ENCODE results near the gene DNAH17. TPM values are rescaled to one million over a fixed set of nuclear protein-coding genes. Genes with fewer than 3 reads are reported as not detected.

The DNAH17 gene
- total RNA-seq, 2 donors from 2014 or later = 0.04 TPM; not detected in 1

DNA sequence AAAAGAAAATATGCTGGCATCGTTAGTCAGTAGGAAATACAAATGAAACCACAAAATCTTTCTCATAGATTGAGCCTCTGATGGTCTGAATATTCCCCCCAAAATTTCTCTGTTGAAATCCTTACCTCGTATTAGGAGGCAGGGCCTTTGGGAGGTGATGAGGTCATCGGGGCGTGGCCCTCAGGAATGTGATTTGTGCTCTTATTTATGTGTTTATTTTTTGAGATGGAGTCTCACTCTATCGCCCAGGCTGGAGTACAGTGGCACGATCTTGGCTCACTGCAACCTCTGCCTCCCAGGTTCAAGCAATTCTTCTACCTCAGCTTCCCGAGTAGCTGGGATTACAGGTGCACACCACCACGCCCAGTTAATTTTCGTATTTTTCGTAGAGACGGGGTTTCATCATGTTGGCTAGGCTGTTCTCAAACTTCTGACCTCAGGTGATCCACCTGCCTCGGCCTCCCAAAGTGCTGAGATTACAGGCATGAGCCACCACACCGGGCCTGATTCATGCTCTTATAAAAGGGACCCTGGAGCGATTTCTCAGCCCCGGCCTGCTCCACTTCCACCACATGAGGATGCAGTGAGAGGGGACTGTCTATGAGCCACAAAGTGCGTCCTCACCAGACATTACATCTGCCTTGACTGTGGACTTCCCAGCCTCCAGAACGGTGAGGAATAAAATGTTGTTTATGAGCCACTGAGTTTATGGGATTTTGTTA, 53.1 kb downstream of the DNAH17 start:
- H3K9me3 ChIP-seq = no peaks in the 10 kb centered on the region
- no peak overlapping the region for H3K4me3 ChIP-seq
- TF ChIP-seq, protein P1, sequence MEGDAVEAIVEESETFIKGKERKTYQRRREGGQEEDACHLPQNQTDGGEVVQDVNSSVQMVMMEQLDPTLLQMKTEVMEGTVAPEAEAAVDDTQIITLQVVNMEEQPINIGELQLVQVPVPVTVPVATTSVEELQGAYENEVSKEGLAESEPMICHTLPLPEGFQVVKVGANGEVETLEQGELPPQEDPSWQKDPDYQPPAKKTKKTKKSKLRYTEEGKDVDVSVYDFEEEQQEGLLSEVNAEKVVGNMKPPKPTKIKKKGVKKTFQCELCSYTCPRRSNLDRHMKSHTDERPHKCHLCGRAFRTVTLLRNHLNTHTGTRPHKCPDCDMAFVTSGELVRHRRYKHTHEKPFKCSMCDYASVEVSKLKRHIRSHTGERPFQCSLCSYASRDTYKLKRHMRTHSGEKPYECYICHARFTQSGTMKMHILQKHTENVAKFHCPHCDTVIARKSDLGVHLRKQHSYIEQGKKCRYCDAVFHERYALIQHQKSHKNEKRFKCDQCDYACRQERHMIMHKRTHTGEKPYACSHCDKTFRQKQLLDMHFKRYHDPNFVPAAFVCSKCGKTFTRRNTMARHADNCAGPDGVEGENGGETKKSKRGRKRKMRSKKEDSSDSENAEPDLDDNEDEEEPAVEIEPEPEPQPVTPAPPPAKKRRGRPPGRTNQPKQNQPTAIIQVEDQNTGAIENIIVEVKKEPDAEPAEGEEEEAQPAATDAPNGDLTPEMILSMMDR (IDR thresholded peaks at IDR 0.05) = no peak
- H3K4me1 ChIP-seq = no peaks in the 10 kb centered on the region
- DNase-seq (ENCODE audit: low spot score) = no peak
- no peak overlapping the region for H3K27ac ChIP-seq
- no peaks in the 10 kb centered on the region for H3K27me3 ChIP-seq
- H3K36me3 ChIP-seq = no peaks in the 10 kb centered on the region

DNA sequence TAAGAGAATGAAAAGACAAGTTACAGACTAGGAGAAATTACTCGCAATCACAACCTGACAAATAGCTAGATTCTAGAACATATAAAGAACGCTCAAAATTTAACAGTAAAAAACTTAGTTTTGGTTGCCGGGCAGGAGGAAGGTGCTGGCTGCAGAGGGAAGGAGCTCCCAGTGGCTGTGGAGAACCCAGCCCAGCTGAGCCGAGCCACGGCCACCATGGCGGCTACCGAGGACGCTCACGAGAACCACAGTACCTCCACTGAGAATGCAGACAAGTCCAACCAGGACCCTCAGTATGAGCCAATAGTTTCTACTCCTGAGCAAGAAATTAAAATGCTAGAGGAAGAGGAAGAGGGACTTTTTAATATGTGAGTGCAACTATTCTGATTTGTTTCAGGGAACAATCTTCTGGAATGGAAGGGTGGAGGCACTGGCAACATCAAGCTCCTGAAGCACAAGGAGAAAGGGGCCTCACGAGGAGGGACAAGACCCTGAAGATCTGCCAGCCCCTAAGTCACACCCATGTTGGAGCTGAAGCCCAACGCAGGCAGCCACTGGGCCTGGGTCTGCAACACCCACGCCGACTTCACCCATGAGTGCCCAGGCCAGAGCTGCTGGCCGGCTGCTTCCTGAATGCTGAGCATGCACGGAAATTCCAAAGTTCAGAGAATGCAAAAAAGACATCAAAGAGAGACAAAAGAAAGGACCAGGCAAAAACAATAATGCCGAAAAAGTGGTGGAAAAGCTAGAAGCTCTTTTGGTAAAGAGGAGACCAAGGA, 55.0 kb downstream of the DNAH17 start:
- Histone ChIP-seq H3K36me3 (no peaks in the 10 kb centered on the region), H3K4me3 (no peak overlapping the region), H3K27me3 (no peaks in the 10 kb centered on the region), H3K4me1 (no peaks in the 10 kb centered on the region), H3K27ac (no peak overlapping the region), H3K9me3 (no peaks in the 10 kb centered on the region)
- no peak for DNase-seq (ENCODE audit: low spot score)
- TF ChIP-seq, protein P1 (IDR thresholded peaks at IDR 0.05) = no peak

DNA sequence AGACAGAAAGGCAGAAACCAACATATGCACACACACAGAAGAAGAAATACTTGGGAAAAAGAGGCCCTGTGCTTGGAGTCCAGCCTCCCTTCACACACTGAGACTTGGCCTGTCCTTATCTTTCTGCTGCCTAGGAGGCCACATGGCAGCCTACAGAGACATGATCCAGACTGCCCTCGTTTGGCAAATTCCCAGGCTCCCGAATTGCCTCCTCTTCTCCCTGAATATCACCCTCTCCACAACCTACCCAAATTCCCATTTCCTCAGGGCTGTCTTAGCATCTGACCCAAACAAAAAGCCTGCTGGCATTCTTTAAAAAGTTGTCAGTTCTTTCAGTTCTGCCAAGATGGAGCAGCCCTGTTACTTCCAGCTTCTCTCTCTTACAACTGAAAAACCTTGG, 59.8 kb downstream of the DNAH17 start:
- Histone ChIP-seq H3K27ac (no peak overlapping the region), H3K4me3 (no peak overlapping the region), H3K36me3 (no peaks in the 10 kb centered on the region), H3K4me1 (no peaks in the 10 kb centered on the region), H3K27me3 (no peaks in the 10 kb centered on the region), H3K9me3 (no peaks in the 10 kb centered on the region)
- TF ChIP-seq, protein P1 (IDR thresholded peaks at IDR 0.05) = no peak
- no peak for DNase-seq (ENCODE audit: low spot score)

DNA sequence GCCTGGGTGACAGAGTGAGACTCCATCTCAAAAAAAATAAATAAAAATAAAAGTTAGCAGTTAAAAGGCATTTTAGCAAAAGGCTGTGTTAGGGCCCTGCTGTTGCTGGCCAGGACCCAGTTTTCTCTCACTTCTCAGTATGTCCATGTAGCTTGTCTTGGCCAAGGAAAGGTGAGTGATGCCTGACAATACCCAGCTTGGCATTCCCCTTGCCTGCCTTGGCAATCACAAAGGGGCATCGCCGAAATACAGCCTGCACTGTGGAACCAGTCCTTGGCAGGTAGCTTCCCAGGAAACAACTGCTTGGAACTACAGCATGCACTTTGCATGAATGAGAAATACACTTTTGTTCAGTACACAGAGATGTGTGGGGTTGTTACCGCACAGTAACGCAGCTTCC, 61.7 kb downstream of the DNAH17 start:
- DNase-seq (ENCODE audit: low spot score) = no peak
- TF ChIP-seq, protein P1 (IDR thresholded peaks at IDR 0.05) = no peak
- no peak overlapping the region for H3K27ac ChIP-seq
- H3K36me3 ChIP-seq = no peaks in the 10 kb centered on the region
- H3K27me3 ChIP-seq = no peaks in the 10 kb centered on the region
- no peak overlapping the region for H3K4me3 ChIP-seq
- no peaks in the 10 kb centered on the region for H3K9me3 ChIP-seq
- no peaks in the 10 kb centered on the region for H3K4me1 ChIP-seq

DNA sequence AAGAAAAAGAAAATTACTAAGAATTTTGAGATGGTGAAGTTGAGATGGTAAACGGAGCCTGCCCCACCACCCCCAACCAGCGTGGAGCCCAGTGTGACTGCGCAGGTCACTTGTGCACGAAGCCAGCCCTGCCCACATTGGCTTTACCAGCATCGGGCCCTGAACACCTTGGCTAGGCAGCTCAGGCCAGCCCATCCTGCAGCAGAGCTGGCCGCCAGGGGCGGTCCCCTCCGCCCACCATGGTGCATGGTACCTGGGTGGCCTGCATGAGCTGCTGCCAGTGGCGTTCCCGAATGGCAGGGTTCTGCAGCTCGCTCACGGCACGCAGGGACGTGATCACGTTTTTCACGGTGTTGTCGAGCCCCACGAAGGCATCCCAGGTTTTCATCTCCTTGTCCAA, 62.7 kb downstream of the DNAH17 start:
- H3K9me3 ChIP-seq = no peaks in the 10 kb centered on the region
- no peak for DNase-seq (ENCODE audit: low spot score)
- H3K4me1 ChIP-seq = no peaks in the 10 kb centered on the region
- TF ChIP-seq, protein P1 (IDR thresholded peaks at IDR 0.05) = no peak
- no peak overlapping the region for H3K27ac ChIP-seq
- no peak overlapping the region for H3K4me3 ChIP-seq
- no peaks in the 10 kb centered on the region for H3K27me3 ChIP-seq
- no peaks in the 10 kb centered on the region for H3K36me3 ChIP-seq

Measured in right atrium auricular region (tissue), 2 donors.